PC-9 (cell line): ENCODE data around the gene BRD4. TPM values are rescaled to one million over a fixed set of nuclear protein-coding genes. Genes with fewer than 3 reads are reported as not detected.

Source experiments
- BruUV-seq: library from RNA; stranded (reverse); fragments of 400-500 nt; replicated peaks from 2 replicates; lab custom pipeline; 2021; lab: Mats Ljungman, UMichigan
- CTCF ChIA-PET: fragments of 300-600 bp; sonication (Branson Sonifier 250); formaldehyde crosslinking; loops from one replicate; lab custom pipeline; 2022; ENCODE audit warnings: antibody characterized with exemption; lab: Charles Lee
- POLR2A ChIA-PET: fragments of 300-600 bp; sonication (Branson Sonifier 250); formaldehyde crosslinking; loops from one replicate; lab custom pipeline; 2022; ENCODE audit warnings: antibody characterized with exemption; ENCODE audit not compliant: unreplicated experiment; lab: Charles Lee
- DNase-seq, 2 experiments: peaks; one replicate each; pipeline versions ENCODE4 v3.0.0 to v3.0.0-alpha.2; 2015 to 2022; ENCODE audit warnings: mixed read lengths in 1 of 2
- H2AFZ ChIP-seq: fragments of 200-600 bp; sonication (generic); 2 replicates; pipeline ENCODE4 v1.8.1; 2017; ENCODE audit warnings: antibody characterized with exemption
- H3F3A ChIP-seq: fragments of 200-600 bp; sonication (generic); 2 replicates; pipeline ENCODE4 v1.8.1; 2017; ENCODE audit warnings: antibody characterized with exemption, mild to moderate bottlenecking, low read depth; ENCODE audit not compliant: insufficient read depth
- H3K27ac ChIP-seq: fragments of 200-600 bp; sonication (generic); 2 replicates; pipeline ENCODE4 v1.6.1; 2016; ENCODE audit warnings: mixed run types
- H3K27me3 ChIP-seq: fragments of 200-600 bp; sonication (generic); 2 replicates; pipeline ENCODE4 v1.6.1; 2016; ENCODE audit warnings: low read depth, mixed run types; ENCODE audit not compliant: insufficient read depth
- H3K36me3 ChIP-seq: fragments of 200-600 bp; sonication (generic); 2 replicates; pipeline ENCODE4 v1.6.1; 2016; ENCODE audit warnings: low read depth, mixed run types
- H3K4me1 ChIP-seq: fragments of 200-600 bp; sonication (generic); replicated peaks from 2 replicates; pipeline ENCODE4 v1.6.1; 2016; ENCODE audit warnings: mixed run types; ENCODE audit not compliant: insufficient read depth
- H3K4me2 ChIP-seq: fragments of 200-600 bp; sonication (generic); 2 replicates; pipeline ENCODE4 v1.6.1; 2017; ENCODE audit warnings: mixed run types
- H3K4me3 ChIP-seq: fragments of 200-600 bp; sonication (generic); 2 replicates; pipeline ENCODE4 v1.6.1; 2016; ENCODE audit warnings: mixed run types
- H3K79me2 ChIP-seq: fragments of 200-600 bp; sonication (generic); 2 replicates; pipeline ENCODE4 v1.6.1; 2017; ENCODE audit warnings: low read depth, mixed run types
- H3K9me2 ChIP-seq: fragments of 200-600 bp; sonication (generic); 2 replicates; pipeline ENCODE4 v1.8.1; 2017; ENCODE audit warnings: mild to moderate bottlenecking; ENCODE audit not compliant: insufficient read depth
- H3K9me3 ChIP-seq: fragments of 200-600 bp; sonication (generic); 2 replicates; pipeline ENCODE4 v1.8.1; 2016; ENCODE audit warnings: low read depth; ENCODE audit not compliant: insufficient read depth
- H4K20me1 ChIP-seq: fragments of 200-600 bp; sonication (generic); 2 replicates; pipeline ENCODE4 v1.8.1; 2017; ENCODE audit not compliant: insufficient read depth
- CTCF ChIP-seq: fragments of 200-600 bp; sonication (generic); conservative IDR thresholded peaks from 2 replicates; pipeline ENCODE4 v1.6.1; 2017; ENCODE audit warnings: mixed run types, antibody characterized with exemption, mild to moderate bottlenecking, moderate library complexity
- EZH2 ChIP-seq: fragments of 200-600 bp; sonication (generic); IDR thresholded peaks from 2 replicates; pipeline ENCODE4 v1.8.0; 2017; ENCODE audit warnings: antibody characterized with exemption, low read depth
- intact Hi-C: fragments of 100-400 bp; cut with micrococcal nuclease; formaldehyde crosslinking; loops from one replicate; pipeline ENCODE4 v1.10.0; 2022; ENCODE audit not compliant: unreplicated experiment
- total RNA-seq: library from RNA; stranded (reverse); gene quantifications from 2 replicates; pipeline ENCODE4 v1.2.3, GENCODE V29; 2021

The BRD4 gene
- total RNA-seq, 1 experiment from 2014 or later: 138 TPM

GRCh38 chr19:15213715-15214381, 118.5 kb downstream of the BRD4 start:
- Histone ChIP-seq H3K27ac (no peak overlapping the region), H3K27me3 (no peaks in the 10 kb centered on the region), H3K36me3 (no peaks in the 10 kb centered on the region), H2AFZ (no peak overlapping the region), H3K4me3 (no peak overlapping the region), H3F3A (peaks cover 43% of the 10 kb centered on the region), H3K4me1 (peaks cover 52% of the 10 kb centered on the region), H3K79me2 (no peaks in the 10 kb centered on the region), H3K4me2 (no peak overlapping the region), H4K20me1 (no peaks in the 10 kb centered on the region), H3K9me3 (no peaks in the 10 kb centered on the region), H3K9me2 (no peaks in the 10 kb centered on the region)
- no TSS peak for BruUV-seq
- CTCF ChIA-PET: interaction anchor here (0.6 to 0.7 kb wide), 2 partner anchors 12 to 1726 kb away, joined by 4 to 7 read pairs; no protein-coding TSS in a partner anchor
- no peak for DNase-seq
- no peak for TF ChIP-seq CTCF
- no peak for TF ChIP-seq EZH2
- intact Hi-C loops: loop anchor here (1.0 kb wide), 1 partner anchor 11 kb away; no protein-coding TSS in a partner anchor
- POLR2A ChIA-PET: no interaction called here

GRCh38 chr19:15212711-15213110, 119.6 kb downstream of the BRD4 start:
- CTCF ChIA-PET: interaction anchor here (0.7 kb wide), 1 partner anchor 1725 kb away, joined by 7 read pairs; no protein-coding TSS in a partner anchor
- intact Hi-C loops: no loop called here

DNA sequence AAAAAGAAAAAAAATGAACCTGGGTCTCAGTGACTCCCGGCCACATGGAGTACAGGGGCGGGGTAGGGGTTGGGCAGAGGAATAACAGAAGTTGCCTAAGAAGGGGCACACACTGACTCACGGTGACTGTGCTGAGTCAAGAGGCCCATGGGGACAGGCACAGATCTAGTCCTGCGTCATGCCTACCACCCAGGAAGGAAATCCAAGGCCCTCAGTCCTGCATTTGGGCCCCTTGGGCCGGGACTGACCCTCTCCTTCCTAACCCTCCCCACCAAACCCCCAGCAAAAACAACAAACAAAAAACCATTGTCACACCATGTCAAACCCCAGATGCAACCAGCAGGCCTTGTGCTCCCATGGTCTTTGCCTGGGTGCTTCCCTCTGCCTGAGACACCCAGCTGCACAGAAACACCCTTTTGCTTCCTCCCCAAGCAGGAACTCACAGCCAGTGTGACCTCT, 122.0 kb downstream of the BRD4 start:
- TF ChIP-seq CTCF: no peak
- TF ChIP-seq EZH2: no peak
- Histone ChIP-seq H3K27me3 (no peaks in the 10 kb centered on the region), H3K4me3 (no peak overlapping the region), H3K4me1 (peaks cover 31% of the 10 kb centered on the region), H3K4me2 (peak overlapping the region; percentile 59), H3K36me3 (no peaks in the 10 kb centered on the region), H3F3A (peaks cover 26% of the 10 kb centered on the region), H4K20me1 (no peaks in the 10 kb centered on the region), H2AFZ (no peak overlapping the region), H3K9me2 (no peaks in the 10 kb centered on the region), H3K9me3 (no peaks in the 10 kb centered on the region), H3K27ac (peak overlapping the region; percentile 93), H3K79me2 (no peaks in the 10 kb centered on the region)
- ChIA-PET CTCF (interaction anchor here (0.5 to 0.6 kb wide), 3 partner anchors 8 to 119 kb away, joined by 5 to 9 read pairs (median 5); no protein-coding TSS in a partner anchor), POLR2A (interaction anchor here (0.5 kb wide), 1 partner anchor 492 kb away, joined by 4 read pairs; no protein-coding TSS in a partner anchor)
- no TSS peak for BruUV-seq
- intact Hi-C loops: no loop called here
- DNase-seq: peak; percentile 82 to 94

More at GRCh38 chr19:15212711-15213110, 119.6 kb downstream of the BRD4 start:
- no peaks in the 10 kb centered on the region for H3K9me2 ChIP-seq
- no peaks in the 10 kb centered on the region for H4K20me1 ChIP-seq
- TF ChIP-seq CTCF (no peak), EZH2 (no peak)
- no peaks in the 10 kb centered on the region for H3K79me2 ChIP-seq
- H3K4me2 ChIP-seq: no peak overlapping the region
- no TSS peak for BruUV-seq
- POLR2A ChIA-PET: no interaction called here
- no peaks in the 10 kb centered on the region for H3K36me3 ChIP-seq
- H3K27me3 ChIP-seq: no peaks in the 10 kb centered on the region
- H3K4me1 ChIP-seq: peaks cover 52% of the 10 kb centered on the region
- H3K4me3 ChIP-seq: no peak overlapping the region
- no peak for DNase-seq
- H3K27ac ChIP-seq: no peak overlapping the region
- H3K9me3 ChIP-seq: no peaks in the 10 kb centered on the region
- peaks cover 43% of the 10 kb centered on the region for H3F3A ChIP-seq
- no peak overlapping the region for H2AFZ ChIP-seq
